GM12878 (cell line): ENCODE results near the gene DLD. TPM values are rescaled to one million over a fixed set of nuclear protein-coding genes. Genes with fewer than 3 reads are reported as not detected.

ENCODE experiments used
- BCL11A ChIP-seq: IDR thresholded peaks from 2 replicates; pipeline ENCODE4 v1.6.1; 2011; ENCODE audit warnings: low read depth, low read length
- FOXK2 ChIP-seq: fragments of 450-650 bp; IDR thresholded peaks from 2 replicates; pipeline ENCODE4 v1.6.1; 2017; ENCODE audit warnings: mild to moderate bottlenecking, moderate library complexity
- JUNB ChIP-seq: IDR thresholded peaks from 2 replicates; pipeline ENCODE4 v1.6.1; 2016; ENCODE audit warnings: antibody characterized with exemption, mild to moderate bottlenecking
- MEF2A ChIP-seq: IDR thresholded peaks from 2 replicates; pipeline ENCODE4 v1.6.1; 2011; ENCODE audit warnings: low read depth, mild to moderate bottlenecking, low read length, moderate library complexity; ENCODE audit not compliant: insufficient read depth
- MXI1 ChIP-seq: fragments of 150-350 bp; IDR thresholded peaks from 2 replicates; pipeline ENCODE4 v1.6.1; 2011; ENCODE audit warnings: low read depth, mild to moderate bottlenecking, inconsistent platforms, low read length, improper control_type of control experiment
- REST ChIP-seq: IDR thresholded peaks from 2 replicates; pipeline ENCODE4 v1.6.1; 2012; ENCODE audit warnings: mild to moderate bottlenecking, low read depth, low read length
- SKIL ChIP-seq: fragments of 450-650 bp; IDR thresholded peaks from 2 replicates; pipeline ENCODE4 v1.6.1; 2017; ENCODE audit warnings: mild to moderate bottlenecking, low read depth, inconsistent platforms; ENCODE audit not compliant: poor library complexity, severe bottlenecking
- WRNIP1 ChIP-seq: IDR thresholded peaks from 2 replicates; pipeline ENCODE4 v1.6.1; 2011; ENCODE audit warnings: low read depth, low read length, improper control_type of control experiment, borderline replicate concordance
- YBX1 ChIP-seq: fragments of 450-650 bp; IDR thresholded peaks from 2 replicates; pipeline ENCODE4 v1.6.1; 2016; ENCODE audit warnings: antibody characterized with exemption
- polyA plus RNA-seq, 11 experiments: library from polyadenylated mRNA; depleted of rRNA in 4 of 11; unstranded in 6 of 11; stranded (reverse) in 5 of 11; fragments of >200 nt; fragmentation: Nextera tagmentation in 4 of 11; fragmentation: Illumina TruSeq in 1 of 11; extraction: Ambion mirVana in 4 of 11; extraction: Trizol in 1 of 11; gene quantifications; 1 replicate in 1 of 11; 2 replicates in 10 of 11; pipeline versions ENCODE4 v1.2.1 to v1.2.3, GENCODE V29; 2011 to 2016; ENCODE audit warnings: inconsistent platforms in 2 of 11, missing spikeins in 2 of 11, low read depth in 1 of 11
- total RNA-seq, 4 experiments: library from RNA; depleted of rRNA in 3 of 4; stranded (reverse); fragments of >200 nt in 3 of 4; fragmentation: Illumina TruSeq in 1 of 4; extraction: Trizol in 1 of 4; gene quantifications; 2 replicates each; pipeline versions ENCODE4 v1.2.1 to v1.2.3, GENCODE V29; 2013 to 2021

The DLD gene
- total and polyA plus RNA-seq, 10 of the 15 experiments (the other 5 are each of a cell fraction or from before 2014, with no cell fraction given) = 62.7 to 314 (median 161) TPM

GRCh38 chr7:107953924-107954303 is 62.9 kb downstream of the DLD start (continued):
- no peak for TF ChIP-seq SKIL
- TF ChIP-seq REST = no peak
- no peak for TF ChIP-seq MXI1
- TF ChIP-seq BCL11A = no peak
- TF ChIP-seq FOXK2 = no peak
- TF ChIP-seq MEF2A = no peak
- TF ChIP-seq JUNB = no peak
- no peak for TF ChIP-seq YBX1
- TF ChIP-seq WRNIP1 = no peak
